Measurements from ENCODE around the gene IFNB1.

The IFNB1 gene

DNA sequence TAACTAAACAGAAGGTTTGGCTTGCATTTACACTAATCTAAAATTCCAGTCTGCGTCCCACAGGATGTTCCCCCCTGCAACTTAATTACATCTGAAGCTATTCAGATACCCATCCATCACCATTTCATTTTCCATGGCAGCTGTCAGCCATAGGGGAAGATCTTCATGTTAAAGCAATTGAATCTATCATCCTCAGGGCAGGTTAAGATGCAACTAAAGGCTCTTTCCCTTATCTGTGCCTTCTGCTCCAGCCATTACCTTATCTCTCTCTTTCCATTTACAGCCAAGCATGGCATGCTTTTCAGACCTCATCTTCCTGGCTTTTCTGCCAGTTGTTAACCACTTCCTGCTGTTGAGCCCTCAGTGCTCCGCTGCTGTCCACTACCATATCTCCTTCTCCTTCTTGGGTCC is 30.5 kb downstream of the IFNB1 start:
- no peaks in the 10 kb centered on the region for H3K4me1 ChIP-seq (ENCODE audit: control insufficient read depth, insufficient read depth, low read length)
- POLR2A ChIA-PET = no interaction called here
- no peak overlapping the region for H3K27ac ChIP-seq (ENCODE audit: extremely low read depth, low read depth, low read length)
- TF ChIP-seq ZNF623 (tag by site-specific recombination; IDR thresholded peaks at IDR 0.05) (no peak), PRDM1 (tag by site-specific recombination; IDR thresholded peaks at IDR 0.05) (no peak), ZNF777 (tag by site-specific recombination; IDR thresholded peaks at IDR 0.05; ENCODE audit: borderline replicate concordance) (no peak), ZNF202 (tag by site-specific recombination; IDR thresholded peaks at IDR 0.05; ENCODE audit: borderline replicate concordance) (no peak), ZNF548 (tag by site-specific recombination; IDR thresholded peaks at IDR 0.05) (no peak), ZNF768 (tag by site-specific recombination; IDR thresholded peaks at IDR 0.05) (no peak), SETDB1 (IDR thresholded peaks at IDR 0.05; ENCODE audit: insufficient read length, low read length) (no peak), ZNF747 (tag by site-specific recombination; IDR thresholded peaks at IDR 0.05) (no peak), ZNF354C (tag by site-specific recombination; IDR thresholded peaks at IDR 0.05; ENCODE audit: borderline replicate concordance, low read depth) (no peak), WT1 (tag by site-specific recombination; IDR thresholded peaks at IDR 0.05) (no peak)
- TF ChIP-seq, protein P1, sequence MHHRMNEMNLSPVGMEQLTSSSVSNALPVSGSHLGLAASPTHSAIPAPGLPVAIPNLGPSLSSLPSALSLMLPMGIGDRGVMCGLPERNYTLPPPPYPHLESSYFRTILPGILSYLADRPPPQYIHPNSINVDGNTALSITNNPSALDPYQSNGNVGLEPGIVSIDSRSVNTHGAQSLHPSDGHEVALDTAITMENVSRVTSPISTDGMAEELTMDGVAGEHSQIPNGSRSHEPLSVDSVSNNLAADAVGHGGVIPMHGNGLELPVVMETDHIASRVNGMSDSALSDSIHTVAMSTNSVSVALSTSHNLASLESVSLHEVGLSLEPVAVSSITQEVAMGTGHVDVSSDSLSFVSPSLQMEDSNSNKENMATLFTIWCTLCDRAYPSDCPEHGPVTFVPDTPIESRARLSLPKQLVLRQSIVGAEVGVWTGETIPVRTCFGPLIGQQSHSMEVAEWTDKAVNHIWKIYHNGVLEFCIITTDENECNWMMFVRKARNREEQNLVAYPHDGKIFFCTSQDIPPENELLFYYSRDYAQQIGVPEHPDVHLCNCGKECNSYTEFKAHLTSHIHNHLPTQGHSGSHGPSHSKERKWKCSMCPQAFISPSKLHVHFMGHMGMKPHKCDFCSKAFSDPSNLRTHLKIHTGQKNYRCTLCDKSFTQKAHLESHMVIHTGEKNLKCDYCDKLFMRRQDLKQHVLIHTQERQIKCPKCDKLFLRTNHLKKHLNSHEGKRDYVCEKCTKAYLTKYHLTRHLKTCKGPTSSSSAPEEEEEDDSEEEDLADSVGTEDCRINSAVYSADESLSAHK (tag by site-specific recombination; IDR thresholded peaks at IDR 0.05) = no peak
- TF ChIP-seq, protein P2, sequence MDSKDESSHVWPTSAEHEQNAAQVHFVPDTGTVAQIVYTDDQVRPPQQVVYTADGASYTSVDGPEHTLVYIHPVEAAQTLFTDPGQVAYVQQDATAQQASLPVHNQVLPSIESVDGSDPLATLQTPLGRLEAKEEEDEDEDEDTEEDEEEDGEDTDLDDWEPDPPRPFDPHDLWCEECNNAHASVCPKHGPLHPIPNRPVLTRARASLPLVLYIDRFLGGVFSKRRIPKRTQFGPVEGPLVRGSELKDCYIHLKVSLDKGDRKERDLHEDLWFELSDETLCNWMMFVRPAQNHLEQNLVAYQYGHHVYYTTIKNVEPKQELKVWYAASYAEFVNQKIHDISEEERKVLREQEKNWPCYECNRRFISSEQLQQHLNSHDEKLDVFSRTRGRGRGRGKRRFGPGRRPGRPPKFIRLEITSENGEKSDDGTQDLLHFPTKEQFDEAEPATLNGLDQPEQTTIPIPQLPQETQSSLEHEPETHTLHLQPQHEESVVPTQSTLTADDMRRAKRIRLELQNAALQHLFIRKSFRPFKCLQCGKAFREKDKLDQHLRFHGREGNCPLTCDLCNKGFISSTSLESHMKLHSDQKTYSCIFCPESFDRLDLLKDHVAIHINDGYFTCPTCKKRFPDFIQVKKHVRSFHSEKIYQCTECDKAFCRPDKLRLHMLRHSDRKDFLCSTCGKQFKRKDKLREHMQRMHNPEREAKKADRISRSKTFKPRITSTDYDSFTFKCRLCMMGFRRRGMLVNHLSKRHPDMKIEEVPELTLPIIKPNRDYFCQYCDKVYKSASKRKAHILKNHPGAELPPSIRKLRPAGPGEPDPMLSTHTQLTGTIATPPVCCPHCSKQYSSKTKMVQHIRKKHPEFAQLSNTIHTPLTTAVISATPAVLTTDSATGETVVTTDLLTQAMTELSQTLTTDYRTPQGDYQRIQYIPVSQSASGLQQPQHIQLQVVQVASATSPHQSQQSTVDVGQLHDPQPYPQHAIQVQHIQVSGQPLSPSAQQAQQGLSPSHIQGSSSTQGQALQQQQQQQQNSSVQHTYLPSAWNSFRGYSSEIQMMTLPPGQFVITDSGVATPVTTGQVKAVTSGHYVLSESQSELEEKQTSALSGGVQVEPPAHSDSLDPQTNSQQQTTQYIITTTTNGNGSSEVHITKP (tag by site-specific recombination; IDR thresholded peaks at IDR 0.05) = no peak
- TF ChIP-seq, protein P3, sequence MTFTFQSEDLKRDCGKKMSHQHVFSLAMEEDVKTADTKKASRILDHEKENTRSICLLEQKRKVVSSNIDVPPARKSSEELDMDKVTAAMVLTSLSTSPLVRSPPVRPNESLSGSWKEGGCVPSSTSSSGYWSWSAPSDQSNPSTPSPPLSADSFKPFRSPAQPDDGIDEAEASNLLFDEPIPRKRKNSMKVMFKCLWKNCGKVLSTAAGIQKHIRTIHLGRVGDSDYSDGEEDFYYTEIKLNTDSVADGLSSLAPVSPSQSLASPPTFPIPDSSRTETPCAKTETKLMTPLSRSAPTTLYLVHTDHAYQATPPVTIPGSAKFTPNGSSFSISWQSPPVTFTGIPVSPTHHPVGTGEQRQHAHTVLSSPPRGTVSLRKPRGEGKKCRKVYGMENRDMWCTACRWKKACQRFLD (tag by site-specific recombination; IDR thresholded peaks at IDR 0.05) = no peak
- H3K36me3 ChIP-seq (ENCODE audit: control insufficient read depth in 2 of 2, insufficient read depth in 1 of 2, low read length in 2 of 2) = no peaks in the 10 kb centered on the region
- no peaks in the 10 kb centered on the region for H3K9me3 ChIP-seq (ENCODE audit: control insufficient read depth, insufficient read depth, low read depth, low read length)
- CTCF ChIA-PET = interaction anchor here (1.2 kb wide), 1 partner anchor 64 kb away, joined by 3 read pairs; no protein-coding TSS in a partner anchor
- no peak overlapping the region for H3K4me3 ChIP-seq (ENCODE audit: low read depth, low read length)

GRCh38 chr9:21043841-21044240 is 33.9 kb downstream of the IFNB1 start:
- Histone ChIP-seq H3K9me3 (ENCODE audit: control insufficient read depth, insufficient read depth, low read depth, low read length) (no peaks in the 10 kb centered on the region), H3K27ac (ENCODE audit: extremely low read depth, low read depth, low read length) (no peak overlapping the region), H3K36me3 (ENCODE audit: control insufficient read depth in 2 of 2, insufficient read depth in 1 of 2, low read length in 2 of 2) (no peaks in the 10 kb centered on the region), H3K4me1 (ENCODE audit: control insufficient read depth, insufficient read depth, low read length) (no peaks in the 10 kb centered on the region), H3K4me3 (ENCODE audit: low read depth, low read length) (no peak overlapping the region)
- ChIA-PET POLR2A (no interaction called here), CTCF (no interaction called here)
- TF ChIP-seq ZNF549 (tag by site-specific recombination; IDR thresholded peaks at IDR 0.05) (no peak), ZNF138 (tag by site-specific recombination; IDR thresholded peaks at IDR 0.05; ENCODE audit: borderline replicate concordance) (no peak), ZNF239 (tag by site-specific recombination; IDR thresholded peaks at IDR 0.05) (no peak), ZNF16 (tag by site-specific recombination; IDR thresholded peaks at IDR 0.05; ENCODE audit: low read depth) (no peak), ZNF791 (tag by site-specific recombination; IDR thresholded peaks at IDR 0.05) (no peak), ZNF518A (tag by site-specific recombination; conservative IDR thresholded peaks at IDR 0.05; ENCODE audit: low read depth) (no peak), SP3 (tag by site-specific recombination; IDR thresholded peaks at IDR 0.05) (no peak)
- TF ChIP-seq, protein P4, sequence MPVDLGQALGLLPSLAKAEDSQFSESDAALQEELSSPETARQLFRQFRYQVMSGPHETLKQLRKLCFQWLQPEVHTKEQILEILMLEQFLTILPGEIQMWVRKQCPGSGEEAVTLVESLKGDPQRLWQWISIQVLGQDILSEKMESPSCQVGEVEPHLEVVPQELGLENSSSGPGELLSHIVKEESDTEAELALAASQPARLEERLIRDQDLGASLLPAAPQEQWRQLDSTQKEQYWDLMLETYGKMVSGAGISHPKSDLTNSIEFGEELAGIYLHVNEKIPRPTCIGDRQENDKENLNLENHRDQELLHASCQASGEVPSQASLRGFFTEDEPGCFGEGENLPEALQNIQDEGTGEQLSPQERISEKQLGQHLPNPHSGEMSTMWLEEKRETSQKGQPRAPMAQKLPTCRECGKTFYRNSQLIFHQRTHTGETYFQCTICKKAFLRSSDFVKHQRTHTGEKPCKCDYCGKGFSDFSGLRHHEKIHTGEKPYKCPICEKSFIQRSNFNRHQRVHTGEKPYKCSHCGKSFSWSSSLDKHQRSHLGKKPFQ (tag by site-specific recombination; IDR thresholded peaks at IDR 0.05) = no peak
